Stimulated activated CD8-positive, alpha-beta memory T cell treated with anti-CD3 and anti-CD28 coated beads, Interleukin-7, amount 100 ng/mL, for 1 hour (primary cell): ENCODE data around the gene ULK1.

Experiments
- DNase-seq, 2 donors: peaks; one replicate each; pipeline ENCODE4 v3.0.0-alpha.2; 2020; ENCODE audit warnings: low read depth in 2 of 2

ULK1 gene

DNA sequence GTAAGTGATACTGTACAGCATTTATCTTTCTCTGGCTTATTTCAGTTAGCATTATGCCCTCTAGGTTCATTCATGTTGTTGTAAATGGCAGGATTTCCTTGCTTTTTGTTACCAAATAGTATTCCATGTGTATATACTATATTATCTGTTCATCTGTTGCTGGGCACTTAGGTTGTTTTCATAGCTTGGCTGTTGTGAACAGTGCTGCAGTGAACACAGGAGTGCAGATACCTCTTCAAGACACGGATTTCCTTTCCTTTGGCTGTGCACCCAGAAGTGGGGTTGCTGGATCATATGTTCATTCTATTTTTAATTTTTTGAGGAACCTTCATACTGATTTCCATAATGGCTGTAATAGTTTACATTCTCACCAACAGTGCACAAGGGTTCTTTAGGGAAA lies 76.8 kb downstream of the ULK1 start:
- no peak for DNase-seq
